GM19099 (cell line): ENCODE data around the gene RALGPS1.

ENCODE experiments used
- POLR2A ChIP-seq: IDR thresholded peaks from 3 replicates; pipeline ENCODE4 v1.6.1; 2011; ENCODE audit warnings: low read depth; ENCODE audit not compliant: insufficient read length; ENCODE audit errors: extremely low read depth

Gene RALGPS1

DNA sequence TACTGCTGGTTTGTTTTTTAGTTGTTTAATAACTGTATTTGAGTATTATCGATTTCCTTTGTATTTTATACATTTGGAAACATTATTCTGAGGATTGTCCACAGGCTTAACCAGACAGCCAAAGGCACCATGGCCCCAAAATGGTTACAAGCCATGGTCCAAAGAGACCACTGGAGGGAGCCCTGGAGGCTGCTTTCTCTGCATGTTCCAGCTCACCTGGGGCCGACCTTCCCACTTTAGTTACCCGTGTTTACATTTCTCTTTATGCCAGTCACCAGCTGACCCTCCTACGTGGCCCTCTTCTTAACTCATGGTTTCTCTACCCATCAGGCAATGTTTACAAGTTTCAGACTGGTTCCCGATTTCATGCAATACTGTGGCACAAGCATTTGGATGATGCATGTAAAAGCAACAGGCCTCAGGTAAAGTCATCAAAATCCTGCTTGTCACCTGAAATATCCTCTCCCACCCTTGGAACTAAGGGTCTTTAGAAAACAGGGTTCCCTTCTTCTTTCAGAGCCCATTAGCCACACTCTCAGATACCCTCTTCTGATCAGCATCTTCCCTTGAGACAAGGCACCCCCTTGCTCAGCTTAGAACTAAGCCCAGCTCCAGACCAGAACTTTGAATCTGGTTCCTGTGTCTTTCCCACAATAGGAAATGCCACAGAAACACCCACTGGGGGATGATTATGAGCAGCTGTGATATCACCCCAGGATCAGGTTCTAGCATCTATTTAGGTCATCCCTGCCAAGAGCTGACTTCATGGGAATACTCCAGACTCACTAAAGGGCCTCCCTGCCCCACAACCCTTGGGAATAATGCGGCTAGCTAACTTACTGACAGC lies 300.1 kb downstream of the RALGPS1 start:
- TF ChIP-seq POLR2A: no peak

DNA sequence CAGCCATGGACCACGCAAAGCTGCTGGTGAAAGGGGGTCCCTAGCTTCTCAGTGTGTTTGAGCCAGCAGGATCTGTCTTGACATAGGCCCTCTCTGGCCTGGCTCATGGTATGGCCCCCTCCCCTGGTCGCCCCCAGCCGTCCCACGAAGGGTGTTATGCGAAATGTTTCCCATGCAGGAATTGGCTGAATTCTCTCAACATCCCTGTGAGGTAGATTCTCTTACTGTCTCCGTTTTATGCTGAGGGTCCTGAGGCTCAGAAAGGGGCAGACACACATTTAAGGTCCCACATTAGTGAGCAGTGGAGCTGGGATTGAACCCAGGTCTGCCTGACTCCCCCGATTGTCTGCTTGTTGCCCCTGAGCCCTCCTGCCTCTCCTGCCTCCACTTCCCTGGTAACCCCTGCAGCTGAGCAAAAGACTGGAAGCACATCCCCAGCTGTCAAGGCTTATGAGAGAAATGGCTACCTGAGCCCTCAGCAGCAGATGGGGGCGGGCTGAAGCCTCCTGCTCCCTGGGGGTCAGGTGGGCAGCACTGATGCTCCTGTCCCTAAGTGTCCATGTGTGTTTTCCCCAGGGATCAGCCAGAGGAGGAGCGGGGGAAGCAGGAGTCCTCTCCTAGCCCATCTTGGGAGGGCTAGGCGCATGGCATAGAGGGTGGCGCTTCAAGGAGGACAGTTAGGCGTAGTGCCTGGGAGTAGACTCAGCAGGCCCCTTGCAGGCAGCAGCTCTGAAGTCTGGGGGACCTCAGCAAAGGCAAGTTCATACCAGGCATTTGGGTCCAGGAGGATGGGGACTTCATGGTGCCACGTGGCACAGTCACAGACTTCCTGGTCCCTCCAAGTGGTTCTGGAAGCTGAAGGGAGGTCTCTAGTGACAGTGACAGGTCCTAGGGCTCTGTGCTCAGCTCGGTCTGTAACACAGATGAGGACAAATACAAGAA lies 301.0 kb downstream of the RALGPS1 start:
- no peak for TF ChIP-seq POLR2A

DNA sequence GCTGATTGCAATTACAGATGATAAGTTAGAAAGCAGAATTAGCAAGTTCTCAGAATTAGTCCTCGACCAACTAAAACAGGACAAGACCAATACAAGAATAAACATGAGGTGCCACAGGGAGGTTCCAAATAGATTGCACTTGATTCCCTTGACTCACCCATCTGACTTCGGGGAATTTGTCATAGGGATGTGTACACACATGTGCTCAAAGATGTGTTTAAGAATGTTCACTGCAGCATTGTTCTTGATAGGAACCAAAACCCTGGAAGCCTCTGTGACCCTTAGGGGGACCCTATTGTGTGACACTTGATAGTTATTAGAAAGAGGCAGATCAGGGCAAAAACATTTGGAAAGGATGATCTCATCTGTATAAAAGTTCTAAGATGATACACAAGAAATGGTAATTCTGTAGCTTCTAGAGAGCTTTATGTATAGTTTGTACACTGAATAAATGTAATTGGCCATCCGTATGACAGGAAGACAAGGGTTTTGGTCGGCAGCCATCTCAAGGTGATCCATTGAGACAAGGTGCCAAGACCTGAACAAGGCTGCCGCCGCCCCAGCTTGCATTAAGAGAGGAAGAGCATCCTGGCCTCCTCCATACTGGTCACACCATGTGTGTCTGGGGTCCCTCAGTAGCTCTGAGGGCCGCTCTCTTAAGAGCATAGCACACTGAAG lies 301.8 kb downstream of the RALGPS1 start:
- TF ChIP-seq POLR2A: no peak

DNA sequence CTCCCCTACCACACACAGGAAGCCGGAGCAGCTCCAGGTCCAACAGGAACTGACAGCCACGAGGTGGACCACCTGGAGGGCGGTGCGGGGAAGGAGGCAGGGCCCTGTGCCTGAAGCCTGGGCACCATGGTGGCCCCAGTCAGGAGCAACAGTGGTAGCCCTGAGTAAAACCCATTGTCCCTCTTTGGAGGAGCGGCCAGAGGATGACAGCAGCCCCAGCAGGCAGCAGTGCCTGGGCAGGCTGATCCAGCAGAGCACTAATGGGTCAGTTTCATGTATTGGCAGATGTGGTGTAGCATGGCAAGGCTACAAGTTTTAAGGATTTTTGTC lies 302.3 kb downstream of the RALGPS1 start:
- no peak for TF ChIP-seq POLR2A

DNA sequence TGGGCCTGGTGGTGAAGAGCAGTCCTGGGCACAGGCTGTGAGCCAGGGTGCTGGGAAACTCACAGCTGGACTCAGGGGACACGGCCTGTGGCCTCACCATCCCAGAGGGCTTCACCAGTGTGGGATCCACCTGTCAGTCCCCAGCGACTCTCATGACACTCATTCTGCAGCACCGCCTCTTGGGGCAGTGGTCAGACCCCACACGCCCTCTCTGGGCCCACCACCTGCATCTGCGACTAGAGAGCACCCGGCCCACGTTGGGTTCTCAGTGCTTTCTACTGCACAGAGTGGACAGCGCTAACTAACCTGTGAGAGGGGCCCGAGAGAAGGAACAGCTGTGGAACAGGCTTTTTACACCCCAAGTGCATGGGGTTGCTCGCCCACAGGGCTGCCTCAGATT lies 304.2 kb downstream of the RALGPS1 start:
- no peak for TF ChIP-seq POLR2A

DNA sequence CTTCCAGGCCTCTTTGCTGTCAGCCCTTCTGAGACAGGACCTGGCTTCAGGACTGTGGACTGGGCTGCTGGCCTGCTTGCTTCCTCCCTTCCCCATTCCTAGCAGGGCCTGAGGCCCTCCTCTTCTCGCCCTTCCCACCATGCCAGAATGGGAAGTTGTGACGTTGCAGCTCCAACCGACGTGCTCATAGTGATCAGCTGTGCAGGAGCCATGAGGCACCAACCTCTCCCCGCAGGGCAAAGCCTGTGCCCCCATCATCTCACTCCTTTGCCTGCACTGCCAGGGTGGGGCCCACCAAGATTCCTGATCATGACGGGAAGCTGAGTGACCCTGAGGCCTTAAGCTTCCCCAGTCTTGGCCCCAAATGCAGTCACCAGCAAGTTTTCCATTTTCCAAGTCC lies 304.9 kb downstream of the RALGPS1 start:
- no peak for TF ChIP-seq POLR2A

DNA sequence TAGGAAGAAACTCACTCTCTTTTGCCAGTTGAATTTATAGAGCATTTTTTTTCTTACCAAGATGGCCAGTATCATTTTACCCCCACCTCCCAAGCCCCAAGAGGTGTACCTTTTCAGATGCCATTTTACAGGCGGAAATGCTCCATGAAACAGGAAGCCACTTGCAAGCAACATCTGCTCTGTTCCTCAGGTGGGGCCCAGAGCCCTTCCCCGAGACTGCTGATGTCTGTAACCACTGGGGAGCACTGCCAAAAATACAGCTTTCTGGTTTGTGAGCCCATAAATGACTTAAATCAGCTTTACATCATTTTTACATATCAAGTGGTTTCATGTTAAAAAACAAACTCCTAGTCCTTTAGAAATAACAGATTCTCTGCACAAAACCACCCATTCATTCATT lies 307.1 kb downstream of the RALGPS1 start:
- no peak for TF ChIP-seq POLR2A

DNA sequence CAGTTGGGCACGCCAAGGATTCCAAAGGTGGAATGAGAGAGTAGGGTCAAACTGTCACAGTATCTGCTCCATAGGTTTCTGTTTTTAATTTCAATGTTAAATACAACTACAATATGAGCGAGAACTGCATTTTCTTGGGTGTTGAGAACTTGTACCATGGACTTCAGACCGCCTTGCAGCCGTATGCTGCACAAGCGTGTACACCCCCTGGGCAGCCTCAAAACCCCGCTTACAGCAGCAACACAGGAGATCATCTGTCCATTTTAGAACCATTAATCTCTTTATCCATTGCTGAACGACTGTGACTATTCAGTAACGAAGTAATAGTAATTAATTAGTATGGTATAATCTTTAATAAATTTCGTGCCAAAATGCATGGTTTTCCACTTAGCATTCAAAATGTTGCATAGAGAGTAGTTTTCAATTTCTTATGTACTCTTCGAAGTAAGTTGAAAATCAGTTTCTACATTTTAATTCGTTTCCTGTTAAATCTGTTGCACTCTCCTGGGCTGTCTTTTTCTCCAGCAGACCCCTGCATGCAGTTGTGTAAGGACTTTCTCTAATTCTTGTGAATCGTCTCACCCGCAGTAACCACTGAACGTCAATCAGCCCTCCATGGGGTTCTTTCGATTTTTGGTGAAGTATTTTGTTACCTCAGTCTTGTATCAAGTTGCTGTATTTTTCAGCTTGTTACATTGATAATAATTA lies 308.0 kb downstream of the RALGPS1 start:
- TF ChIP-seq POLR2A: no peak

DNA sequence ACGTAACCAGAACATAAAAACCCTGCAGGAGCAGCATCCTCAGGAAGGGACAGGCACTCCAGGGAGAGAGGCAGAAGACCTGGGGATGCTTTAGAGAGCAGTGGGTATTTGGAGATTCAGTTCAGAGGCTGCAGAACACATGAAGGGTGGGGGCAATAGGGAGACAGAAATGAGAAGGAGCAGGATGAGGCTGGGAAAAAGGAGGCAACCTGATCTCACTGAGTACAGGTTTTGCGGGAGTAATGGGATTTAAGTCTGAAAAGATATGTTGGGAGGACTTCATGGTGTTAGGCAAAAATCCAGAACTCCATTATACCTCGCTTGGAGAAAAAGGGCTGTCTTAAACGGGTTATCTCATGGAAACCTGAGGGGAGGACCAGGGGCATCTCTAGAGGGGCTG lies 308.7 kb downstream of the RALGPS1 start:
- no peak for TF ChIP-seq POLR2A

DNA sequence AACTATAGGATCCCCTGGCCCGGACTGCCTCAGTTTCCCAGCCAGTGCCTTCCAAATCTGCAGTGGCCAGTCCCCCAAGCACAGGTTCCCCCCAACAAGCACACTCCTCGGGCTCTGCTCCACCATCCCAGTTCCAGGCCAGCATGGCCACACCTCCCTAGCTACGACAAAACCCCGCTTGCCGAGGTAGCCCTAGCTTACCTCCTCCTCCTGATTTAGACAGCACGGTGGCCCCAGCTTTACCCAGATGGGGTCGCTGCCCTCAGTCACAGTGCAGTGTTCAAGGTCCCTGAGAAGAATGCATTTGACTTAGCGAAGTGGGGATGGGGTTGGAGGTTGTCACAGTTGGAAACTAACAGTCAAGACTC lies 309.2 kb downstream of the RALGPS1 start:
- no peak for TF ChIP-seq POLR2A

DNA sequence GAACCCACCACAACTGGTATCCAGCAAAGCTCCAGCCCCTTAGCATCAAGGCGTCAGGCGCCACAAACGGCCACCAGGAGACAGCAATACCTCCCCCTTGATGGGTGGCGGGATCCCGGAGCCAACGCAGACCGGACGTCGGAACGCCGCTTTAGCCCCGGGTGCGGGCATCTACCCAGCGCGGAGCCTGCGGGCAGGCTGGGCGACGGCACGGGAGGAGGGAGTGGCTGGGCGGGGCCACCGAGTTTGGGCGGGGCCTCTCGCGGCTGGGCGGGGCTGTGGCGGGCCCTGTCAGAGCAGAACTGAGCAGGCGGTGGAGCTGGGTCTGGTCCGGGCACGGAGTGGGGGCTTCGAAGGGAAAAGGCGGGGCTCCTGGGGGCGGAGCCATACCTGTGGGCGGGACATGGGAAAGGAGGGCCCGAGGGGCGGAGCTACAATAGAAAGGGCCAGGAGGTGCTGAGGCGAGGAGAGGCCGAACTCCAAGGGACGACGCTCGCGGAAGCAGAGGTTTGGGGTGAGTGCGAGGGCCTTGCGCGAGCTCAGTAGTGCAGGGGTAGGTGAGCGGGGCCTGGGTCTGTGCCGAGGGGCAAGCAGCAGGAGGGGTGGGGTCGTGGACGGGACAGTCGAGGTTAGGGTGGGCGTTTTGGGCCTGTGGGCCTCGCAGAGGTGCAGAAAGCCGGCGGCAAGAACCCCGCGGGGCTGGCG lies 309.7 kb downstream of the RALGPS1 start:
- TF ChIP-seq POLR2A: no peak

DNA sequence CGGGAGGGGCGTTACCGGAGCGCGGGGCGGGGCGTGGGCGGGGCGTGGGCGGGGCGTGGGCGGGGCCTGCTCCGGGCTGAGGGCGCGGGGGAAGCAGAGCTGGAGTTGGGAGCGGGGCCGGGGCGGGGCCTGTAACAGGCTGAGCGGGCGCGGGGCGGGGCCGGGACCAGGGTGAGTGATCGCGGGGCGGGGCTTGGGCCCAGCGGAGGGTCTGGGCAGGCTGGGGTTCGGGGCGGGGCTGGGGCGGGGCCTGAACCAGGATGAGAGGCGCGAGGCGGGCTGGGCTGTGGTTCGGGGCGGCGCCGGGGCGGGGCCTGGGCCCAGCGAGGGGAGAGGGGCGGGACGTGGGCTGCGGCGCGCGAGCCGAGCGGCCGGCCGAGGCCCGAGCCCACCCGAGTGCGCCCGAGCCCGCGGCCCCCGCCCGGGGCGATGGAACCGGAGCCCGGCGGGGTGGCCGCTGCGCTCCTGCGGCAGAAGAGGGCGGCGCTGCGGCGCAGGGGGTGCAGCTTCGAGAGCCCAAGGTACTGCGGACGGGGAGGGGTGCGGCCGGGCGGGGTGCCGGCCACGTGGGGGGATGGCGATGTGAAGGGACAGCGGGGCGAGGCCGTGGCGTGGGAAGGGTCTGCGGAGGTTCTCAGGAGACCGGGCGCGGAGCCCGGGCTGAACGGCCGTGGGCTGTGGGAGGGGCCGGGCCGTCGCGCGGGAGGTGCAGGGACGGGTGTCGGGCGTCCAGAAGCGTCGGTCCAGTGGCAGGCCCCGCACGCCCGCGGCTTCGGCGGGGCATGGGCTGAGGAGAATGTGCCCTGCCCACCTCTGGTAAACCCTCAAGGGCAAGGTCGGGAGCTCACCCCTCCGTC lies 310.5 kb downstream of the RALGPS1 start:
- no peak for TF ChIP-seq POLR2A
